ENCODE data around the gene SLC6A16.
"Not testable (repeated sequence)": the region's sequence is repeated elsewhere in the genome, so short reads cannot be mapped to it uniquely, and the experiment has no call there.

Gene SLC6A16

DNA sequence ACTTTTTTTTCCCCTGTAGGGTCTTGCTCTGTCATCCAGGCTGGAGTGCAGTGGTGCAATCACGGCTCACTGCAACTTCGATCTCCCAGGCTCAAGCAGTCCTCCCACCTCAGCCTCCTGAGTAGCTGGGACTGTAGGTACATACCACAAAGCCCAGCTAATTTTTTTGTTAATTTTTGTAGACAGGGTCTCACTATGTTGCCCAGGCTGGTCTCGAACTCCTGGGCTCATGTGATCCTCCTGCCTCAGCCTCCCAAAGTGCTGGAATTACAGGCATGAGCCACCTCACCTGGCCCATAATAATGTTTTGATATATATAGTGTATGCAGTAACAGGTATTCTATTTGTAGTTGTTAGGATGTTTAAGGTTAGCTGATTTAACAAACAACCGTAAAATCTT lies 6.2 kb upstream of the SLC6A16 start:
- FAIRE-seq; DNase-seq (ENCODE audit: low spot score): not testable (repeated sequence)

DNA sequence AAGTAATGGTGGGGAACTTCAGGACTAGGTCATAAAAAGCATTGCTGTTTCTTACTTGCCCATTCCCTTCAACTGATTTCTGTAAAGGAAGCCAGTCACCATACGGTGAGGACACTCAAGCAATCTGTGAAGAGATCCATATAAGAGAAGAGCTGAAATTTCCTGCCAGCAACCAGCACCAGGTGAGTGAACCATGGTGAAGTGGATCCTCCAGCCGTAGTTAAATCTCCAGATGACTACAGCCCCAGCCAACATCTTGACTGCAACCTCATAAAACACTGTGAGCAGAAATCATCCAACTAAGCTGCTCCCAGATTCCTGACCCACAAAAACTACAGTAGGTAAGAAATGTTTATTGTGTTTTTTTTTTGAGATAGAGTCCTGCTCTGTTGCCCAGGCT lies 3.8 kb upstream of the SLC6A16 start:
- DNase-seq (ENCODE audit: low spot score) (no peak), FAIRE-seq (no peak)

DNA sequence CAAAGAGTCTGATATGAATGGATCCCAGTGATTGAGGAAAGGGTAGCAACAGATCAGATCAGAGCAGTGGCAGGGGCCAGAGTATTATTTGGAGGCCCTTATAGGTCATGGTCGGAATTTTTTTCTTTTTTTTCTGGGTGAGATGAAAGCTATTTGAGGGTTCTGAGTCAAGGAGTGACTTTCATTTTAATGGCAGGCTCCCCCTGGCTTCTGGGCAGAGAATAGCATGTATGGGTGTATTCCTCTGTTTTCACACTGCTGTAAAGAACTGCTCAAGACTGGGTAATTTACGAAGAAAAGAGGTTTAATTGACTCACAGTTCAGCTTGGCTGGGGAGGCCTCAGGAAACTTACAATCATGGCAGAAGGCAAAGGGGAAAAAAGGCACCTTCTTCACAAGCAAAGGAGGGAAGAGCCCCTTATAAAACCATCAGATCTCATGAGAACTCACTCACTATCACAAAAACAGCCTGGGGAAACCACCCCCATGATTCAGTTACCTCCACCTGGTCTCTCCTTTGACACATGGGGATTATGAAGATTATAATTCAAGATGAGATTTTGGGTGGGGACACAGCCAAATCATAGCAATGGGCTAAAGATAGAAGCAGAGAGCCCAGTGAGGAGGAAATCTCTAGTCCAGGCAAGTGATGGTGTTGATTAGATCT lies 3.0 kb upstream of the SLC6A16 start:
- no peak for DNase-seq (ENCODE audit: low spot score)
- no peak for FAIRE-seq

DNA sequence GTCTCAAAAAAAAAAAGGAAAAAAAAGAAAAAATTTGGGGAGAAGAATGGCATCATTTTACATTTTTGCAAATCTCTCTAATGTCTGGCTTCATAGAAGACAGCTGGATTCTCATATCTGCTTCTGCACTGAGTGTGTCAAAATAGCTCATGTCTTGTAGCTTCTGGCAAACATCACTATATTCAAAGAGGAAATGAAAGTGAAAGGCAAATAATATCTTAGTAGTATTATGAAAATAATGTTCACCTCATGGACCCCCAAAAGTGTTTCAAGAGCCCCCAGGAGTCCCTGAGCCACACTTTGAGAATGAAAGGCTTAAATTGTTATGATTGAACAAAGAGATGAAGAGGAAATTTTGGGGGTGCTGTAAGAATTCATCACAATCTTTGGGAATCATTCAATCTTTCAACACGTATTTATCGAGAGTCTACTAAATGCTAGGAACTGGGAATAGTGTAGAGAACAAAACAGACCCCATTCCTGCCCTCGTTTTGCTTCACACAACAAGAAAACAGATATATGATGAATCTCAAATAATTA lies 1.2 kb upstream of the SLC6A16 start:
- no peak for DNase-seq (ENCODE audit: low spot score)
- FAIRE-seq = no peak

DNA sequence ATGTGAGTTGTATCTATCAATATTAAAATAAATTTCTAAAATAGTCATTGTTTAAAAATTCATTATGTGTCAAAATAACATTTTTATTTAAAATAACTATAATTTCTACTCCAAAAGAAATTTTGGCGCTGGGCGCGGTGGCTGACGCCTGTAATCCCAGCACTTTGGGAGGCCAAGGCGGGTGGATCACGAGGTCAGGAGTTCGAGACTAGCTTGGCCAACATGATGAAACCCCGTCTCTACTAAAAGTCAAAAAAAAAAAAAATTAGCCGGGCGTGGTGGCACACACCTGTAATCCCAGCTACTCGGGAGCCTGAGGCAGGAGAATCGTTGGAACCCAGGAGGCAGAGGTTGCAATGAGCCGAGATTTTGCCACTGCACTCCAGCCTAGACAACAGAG lies 765 bp upstream of the SLC6A16 start:
- not testable (repeated sequence) for FAIRE-seq; DNase-seq (ENCODE audit: low spot score)

DNA sequence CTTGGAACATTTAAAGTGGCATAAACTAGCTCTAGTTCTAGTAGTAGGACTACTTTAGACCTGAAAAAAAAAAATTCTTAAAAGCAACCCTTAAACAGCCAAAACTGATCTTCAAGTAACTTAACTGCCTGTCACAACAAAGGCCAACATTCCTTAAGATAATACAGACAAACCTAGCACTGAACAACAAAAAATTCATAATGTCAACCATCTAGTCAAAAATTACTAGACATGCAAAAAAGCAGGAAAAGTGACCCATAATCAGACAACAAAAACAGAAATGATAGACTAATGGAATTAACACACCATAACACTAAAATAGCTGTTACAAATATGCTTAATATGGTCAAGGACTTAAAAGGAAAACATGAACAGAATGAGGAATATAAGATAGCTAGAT lies 6.7 kb downstream of the SLC6A16 start:
- FAIRE-seq (no peak), DNase-seq (ENCODE audit: low spot score) (no peak)

DNA sequence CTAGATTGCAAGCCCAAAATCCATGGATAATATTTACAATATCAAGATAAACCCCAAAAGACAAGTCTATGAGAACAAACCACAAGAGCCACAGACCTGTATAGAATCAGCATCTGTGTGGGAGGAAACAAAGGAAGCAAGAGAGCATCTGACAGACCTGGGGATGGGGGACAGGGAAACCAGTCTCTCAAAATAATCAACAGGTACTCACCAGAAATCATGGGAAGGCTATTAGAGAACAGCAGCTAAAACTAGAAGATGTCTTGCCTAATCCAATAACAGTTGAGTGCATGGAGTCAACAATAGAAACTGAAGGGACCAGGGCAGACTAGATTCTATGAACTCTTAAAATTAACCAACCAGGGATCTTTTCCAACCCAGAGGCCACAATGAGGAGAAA lies 8.7 kb downstream of the SLC6A16 start:
- FAIRE-seq = no peak

DNA sequence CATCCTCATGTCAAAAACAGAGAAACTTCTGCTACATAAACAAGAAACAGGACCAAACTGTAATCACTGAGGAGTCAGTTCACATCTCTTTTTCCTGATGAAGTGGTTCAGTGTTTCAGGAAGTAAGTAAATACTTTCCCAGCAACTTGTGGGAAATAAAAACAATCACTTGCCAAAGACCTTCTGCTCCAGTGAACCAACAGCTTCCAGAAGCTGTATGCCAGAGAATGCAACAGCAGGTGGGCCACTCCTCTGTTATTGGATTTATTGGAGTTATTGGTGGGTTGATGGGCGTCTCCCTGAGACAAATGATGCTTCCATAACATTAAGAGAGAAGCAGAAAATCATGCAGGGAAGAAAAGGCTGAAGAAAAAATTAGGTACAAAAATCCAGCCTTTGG lies 9.9 kb downstream of the SLC6A16 start:
- no peak for FAIRE-seq
- no peak for DNase-seq (ENCODE audit: low spot score)

More for the DNA sequence above, 8.7 kb downstream of the SLC6A16 start:
- no peak for DNase-seq (ENCODE audit: low spot score)

DNA sequence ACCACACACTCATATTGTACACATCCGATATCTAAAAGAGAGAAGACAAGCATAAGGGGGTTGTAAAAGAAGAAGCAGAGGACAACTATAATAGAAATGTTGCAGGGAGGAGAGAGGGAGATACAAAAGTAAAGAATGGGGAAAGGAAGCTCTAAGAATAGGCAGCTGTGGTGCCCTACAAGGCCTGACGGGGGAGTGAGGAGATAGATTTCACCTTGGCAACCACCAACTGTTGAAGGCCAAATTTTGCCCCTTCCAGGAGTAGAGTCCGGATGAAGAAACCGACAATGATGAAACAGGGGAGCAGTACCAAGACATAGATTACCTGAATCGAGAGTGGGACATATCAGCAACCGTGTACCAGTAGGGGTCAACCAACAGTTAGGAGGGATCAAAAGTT lies 15.9 kb downstream of the SLC6A16 start:
- no peak for FAIRE-seq
- no peak for DNase-seq (ENCODE audit: low spot score)

DNA sequence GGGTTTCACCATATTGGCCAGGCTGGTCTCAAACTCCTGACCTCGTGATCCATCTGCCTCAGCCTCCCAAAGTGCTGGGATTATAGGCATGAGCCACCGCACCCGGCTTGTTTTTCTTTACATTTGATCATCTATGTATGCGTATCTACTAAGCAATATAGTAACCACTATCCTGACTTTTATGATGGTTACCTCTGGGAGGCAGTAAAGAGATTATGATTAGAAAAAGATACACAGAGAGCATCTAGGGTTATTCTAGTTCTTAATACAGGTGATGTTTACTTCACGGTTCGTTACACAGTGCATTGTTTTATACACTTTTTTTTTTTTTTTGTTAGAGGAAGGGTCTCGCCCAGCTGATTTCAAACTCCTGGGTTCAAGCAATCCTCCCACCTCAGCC lies 18.3 kb downstream of the SLC6A16 start:
- not testable (repeated sequence) for DNase-seq (ENCODE audit: low spot score); FAIRE-seq

DNA sequence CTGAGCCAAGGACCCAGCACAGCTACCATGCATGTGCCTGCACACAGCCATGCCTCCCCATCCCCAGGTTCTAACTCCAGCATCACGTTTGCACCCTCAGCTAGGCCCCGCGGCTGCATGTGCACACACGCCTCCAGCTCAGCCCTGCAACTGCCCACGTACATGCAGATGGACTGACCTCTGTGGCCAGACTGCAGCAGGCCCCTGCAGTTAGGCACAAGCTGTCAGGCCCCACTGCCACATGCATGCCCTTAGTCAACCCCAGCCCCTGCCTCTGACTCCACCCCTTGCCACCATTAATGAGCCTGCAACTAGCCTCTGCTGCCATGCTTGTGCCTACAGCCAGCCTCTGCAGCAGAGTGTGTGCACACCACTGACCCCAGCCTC lies 23.1 kb downstream of the SLC6A16 start:
- FAIRE-seq (no peak), DNase-seq (ENCODE audit: low spot score) (no peak)

DNA sequence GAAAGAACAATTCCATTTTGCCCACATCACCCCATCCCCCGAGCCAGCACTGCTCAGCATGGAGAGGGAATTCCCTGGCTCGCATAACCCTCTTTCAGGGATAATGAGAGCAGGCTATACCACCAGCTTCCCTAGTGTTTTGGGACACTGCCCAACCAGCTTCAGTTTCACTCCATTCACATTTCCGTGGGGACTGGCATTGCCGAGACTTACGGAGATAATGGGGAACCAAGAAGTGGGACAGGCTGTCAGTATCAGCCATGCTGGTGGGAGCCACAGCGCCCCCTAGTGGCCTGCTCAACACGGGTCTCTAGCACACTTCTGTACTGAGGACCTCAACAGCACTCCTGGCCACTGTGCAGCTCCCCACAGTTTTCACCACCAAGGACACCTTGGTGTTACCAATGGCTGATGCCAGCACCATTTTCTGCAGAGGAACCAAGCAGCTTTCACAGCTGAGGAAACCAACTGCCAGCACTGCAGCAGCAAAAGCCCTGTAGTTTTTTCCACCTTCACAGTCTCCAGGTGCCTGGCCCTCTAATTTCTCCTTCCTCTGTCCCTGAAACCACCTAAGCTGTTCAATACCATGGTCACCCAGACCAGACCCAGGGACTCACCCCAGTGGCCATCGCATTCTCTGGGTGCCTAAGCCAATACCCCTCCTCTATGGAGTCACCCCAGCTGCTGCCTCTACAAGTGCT lies 23.7 kb downstream of the SLC6A16 start:
- DNase-seq (ENCODE audit: low spot score) = no peak
- FAIRE-seq = no peak

DNA sequence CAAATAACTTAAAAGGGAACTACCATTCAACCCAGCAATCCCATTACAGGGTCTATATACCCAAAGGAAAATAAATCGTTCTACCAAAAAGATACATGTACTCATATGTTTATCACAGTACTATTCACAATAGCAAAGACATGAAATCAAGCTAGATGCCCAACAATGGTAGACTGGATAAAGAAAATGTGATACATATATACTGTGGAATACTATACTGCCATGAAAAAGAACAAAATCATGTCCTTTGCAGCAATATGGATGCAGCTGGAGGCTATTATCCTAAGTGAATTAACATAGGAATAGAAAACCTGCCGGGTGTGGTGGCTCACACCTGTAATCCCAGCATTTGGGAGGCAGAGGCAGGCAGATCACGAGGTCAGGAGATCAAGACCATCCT lies 26.3 kb downstream of the SLC6A16 start:
- not testable (repeated sequence) for DNase-seq (ENCODE audit: low spot score); FAIRE-seq

DNA sequence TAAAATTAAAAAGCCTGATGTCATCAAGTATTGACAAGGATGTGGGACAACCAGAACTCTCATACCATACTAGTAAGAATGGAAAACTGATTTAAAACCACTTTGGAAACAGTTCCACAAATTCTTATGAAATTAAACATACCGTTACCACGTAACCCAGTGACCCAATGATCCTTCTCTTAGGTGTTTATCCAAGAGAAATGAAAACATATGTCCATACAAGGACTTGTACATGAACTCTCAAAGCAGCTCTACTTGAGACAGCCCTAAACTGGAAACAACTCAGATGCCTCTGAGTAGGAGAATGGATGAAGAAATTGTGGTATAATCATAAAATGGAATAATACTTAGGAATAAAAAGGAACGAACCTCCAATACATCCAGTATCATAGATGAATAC lies 27.6 kb downstream of the SLC6A16 start:
- no peak for DNase-seq (ENCODE audit: low spot score)
- FAIRE-seq = no peak

DNA sequence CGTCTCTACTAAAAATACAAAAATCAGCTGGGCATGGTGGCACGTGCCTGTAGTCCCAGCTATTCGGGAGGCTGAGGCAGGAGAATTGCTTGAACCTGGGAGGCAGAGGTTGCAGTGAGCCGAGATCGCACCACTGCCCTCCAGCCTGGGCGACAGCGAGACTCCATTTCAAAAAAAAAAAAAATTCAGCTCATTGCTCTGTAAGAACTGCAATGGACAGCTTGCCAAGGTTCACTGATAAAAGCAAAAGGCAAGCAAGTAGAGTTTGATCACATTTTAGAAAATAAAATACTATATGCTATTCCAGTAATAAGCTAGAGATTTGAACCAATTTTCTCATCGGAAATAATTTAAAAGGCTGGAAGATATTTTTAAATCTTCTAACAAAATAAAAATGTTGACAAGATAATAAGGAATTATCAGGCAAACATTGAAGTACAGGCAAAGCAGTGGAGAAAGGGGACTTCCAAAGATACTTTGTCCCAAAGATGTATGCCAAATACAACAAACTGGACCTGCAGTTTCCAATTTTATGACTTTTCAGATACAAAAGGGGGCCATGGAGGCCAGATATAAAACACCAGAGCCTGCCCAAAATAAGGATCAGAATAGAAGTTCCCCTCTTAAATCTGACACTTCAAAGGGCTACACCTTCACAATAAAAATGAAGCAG lies 29.6 kb downstream of the SLC6A16 start:
- FAIRE-seq = no peak
- no peak for DNase-seq (ENCODE audit: low spot score)

DNA sequence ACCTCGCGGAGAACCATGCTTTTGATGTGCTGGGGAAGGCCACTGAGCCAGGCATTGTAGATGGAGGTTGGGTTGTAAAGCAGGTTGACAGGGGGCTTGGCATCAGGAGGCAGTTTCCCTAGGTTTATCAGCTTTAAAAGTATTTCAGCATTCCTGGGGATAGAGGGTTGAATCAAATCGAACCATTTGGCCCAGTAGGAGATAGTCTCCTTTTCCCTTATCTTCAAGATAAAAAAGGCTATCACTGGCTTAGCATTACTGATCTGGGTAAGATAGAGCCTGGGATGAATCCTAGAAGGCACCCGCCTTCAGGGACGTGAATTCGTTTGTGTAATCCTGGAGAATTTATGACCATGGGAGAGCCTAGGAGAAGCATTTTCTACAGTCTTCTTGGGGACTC lies 30.6 kb downstream of the SLC6A16 start:
- DNase-seq (ENCODE audit: low spot score) (no peak), FAIRE-seq (no peak)

DNA sequence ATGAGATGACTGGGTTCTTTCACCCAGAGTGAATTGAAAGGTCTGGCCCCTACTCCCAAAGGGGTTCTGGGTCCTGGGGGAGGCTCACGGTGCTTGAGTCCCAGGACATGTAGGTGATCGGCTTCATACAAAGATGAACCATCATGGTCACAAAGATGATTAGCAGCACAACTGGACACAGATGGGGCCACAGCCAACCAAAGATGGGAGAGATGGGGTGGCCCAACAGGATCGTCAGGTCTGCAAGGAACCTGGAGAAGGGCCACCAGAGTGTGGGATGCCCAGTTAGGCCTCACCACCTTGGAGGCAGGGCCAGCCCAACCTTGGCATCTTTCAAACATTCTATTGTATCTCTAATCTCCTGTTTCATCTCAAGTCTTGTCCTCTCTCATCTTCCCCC lies 34.5 kb downstream of the SLC6A16 start:
- no peak for FAIRE-seq
- no peak for DNase-seq (ENCODE audit: low spot score)

DNA sequence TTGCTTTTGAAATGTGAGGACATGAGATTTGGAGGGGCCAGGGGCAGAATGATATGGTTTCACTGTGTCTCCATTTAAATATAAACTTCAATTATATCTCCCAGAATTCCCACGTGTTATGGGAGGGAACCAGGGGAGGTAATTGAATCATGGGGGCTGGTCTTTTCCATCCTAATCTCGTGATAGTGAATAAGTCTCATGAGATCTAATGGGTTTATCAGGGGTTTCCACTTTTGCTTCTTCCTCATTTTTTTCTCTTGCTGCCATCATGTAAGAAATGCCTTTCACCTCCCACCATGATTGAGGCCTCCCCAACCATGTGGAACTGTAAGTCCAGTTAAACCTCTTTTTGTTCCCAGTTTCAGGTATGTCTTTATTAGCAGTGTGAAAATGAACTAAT lies 35.7 kb downstream of the SLC6A16 start:
- DNase-seq (ENCODE audit: low spot score) = not testable (repeated sequence)

DNA sequence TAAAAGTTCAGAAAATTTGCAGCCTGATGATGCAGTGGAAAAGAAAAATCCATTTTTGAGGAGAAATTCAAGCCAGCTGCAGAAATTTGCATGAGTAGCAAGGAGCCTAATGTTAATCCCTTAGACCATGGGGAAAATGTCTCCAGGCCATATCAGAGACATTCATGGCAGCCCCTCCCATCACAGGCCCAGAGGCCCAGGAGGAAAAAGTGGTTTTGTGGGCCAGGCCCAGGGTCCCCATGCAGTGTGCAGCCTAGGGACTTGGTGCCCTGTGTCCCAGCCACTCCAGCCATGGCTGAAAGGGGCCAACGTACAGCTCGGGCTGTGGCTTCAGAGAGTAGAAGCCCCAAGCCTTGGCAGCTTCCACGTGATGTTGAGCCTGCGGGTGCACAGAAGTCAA lies 36.8 kb downstream of the SLC6A16 start:
- FAIRE-seq; DNase-seq (ENCODE audit: low spot score): not testable (repeated sequence)

More for the DNA sequence above, 35.7 kb downstream of the SLC6A16 start:
- FAIRE-seq = not testable (repeated sequence)

DNA sequence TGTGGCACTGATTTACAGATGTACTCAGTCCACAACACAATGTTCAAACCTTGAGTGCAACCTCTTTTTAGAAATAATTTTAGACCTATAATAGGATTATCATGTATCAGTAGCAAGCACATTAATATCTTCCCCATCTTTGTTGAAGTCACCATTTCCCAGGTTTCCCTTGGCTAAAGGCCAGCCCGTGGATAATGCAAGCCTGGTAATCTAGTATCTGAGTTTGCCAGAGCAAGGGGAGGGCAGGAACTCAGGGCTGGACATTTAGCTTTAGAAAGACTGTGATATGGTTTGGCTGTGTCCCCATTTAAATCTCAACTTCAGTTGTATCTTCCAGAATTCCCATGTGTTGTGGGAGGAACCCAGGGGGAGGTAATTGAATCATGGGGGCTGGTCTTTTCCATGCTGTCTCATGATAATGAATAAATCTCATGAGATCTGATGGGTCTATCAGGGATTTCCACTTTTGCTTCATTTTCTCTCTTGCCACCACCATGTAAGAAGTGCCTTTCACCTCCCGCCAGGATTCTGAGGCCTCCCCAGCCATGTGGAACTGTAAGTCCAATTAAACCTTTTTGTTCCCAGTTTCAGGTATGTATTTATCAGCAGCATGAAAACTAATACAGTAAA lies 37.7 kb downstream of the SLC6A16 start:
- FAIRE-seq = no peak
- no peak for DNase-seq (ENCODE audit: low spot score)

DNA sequence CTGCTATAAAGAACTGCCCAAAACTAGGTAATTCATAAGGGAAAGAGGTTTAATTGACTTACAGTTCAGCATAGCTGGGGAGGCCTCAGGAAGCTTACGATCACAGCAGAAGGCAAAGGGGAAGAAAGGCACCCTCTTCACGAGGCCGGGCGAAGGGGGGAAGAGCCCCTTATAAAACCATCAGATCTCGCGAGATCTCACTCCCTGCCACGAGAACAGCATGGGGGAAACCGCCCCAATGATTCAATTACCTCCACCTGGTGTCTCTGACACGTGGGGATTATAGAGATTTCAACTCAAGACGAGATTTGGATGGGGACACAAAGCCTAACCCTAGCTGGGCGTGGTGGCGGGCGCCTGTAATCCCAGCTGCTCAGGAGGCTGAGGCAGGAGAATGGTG lies 42.8 kb downstream of the SLC6A16 start:
- FAIRE-seq (no peak), DNase-seq (ENCODE audit: low spot score) (no peak)

DNA sequence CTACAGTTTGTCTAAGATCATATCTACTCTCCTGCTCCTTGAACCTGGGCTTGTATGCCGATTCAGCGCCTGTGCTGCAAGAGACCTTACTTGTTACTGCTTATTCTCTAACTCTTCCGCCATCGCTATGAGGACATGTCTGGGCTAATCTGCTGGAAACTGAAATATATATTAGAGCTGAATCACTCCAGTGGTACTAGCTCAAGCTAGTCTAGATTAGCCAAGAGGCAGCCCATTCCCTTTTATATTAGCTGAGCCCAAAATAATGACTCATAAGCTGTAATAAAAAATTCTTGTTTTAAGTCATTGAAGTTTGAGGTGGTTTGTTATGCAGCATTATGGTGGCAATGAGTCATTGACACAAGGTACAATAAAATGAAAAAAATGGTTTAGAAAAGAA lies 52.8 kb downstream of the SLC6A16 start:
- DNase-seq (ENCODE audit: low spot score) = no peak
- no peak for FAIRE-seq
